Colonic mucosa (tissue), 4 donors: ENCODE measurements around the gene HTR7. TPM values are rescaled to one million over a fixed set of nuclear protein-coding genes. Genes with fewer than 3 reads are reported as not detected.

Experiments used
- DNase-seq: peaks from one replicate; pipeline ENCODE4 v3.0.0-alpha.2; 2020
- H3K27ac ChIP-seq: fragments of 200-600 bp; one replicate; pipeline ENCODE4 v1.8.0; 2021
- H3K27me3 ChIP-seq: fragments of 200-600 bp; one replicate; pipeline ENCODE4 v1.8.0; 2021
- H3K36me3 ChIP-seq: fragments of 200-600 bp; one replicate; pipeline ENCODE4 v1.8.0; 2021
- H3K4me1 ChIP-seq: fragments of 200-600 bp; one replicate; pipeline ENCODE4 v1.8.0; 2021; ENCODE audit warnings: mild to moderate bottlenecking
- H3K4me3 ChIP-seq: fragments of 200-600 bp; one replicate; pipeline ENCODE4 v1.8.0; 2021
- H3K9ac ChIP-seq, 2 donors: one replicate each; pipeline ENCODE4 v1.7.0; 2013; ENCODE audit warnings: control low read depth in 2 of 2, low read depth in 2 of 2, low read length in 2 of 2
- H3K9me3 ChIP-seq: fragments of 200-600 bp; one replicate; pipeline ENCODE4 v1.8.0; 2021
- intact Hi-C: fragments of 100-400 bp; cut with DNase I; formaldehyde crosslinking; loops from one replicate; pipeline ENCODE4 v1.14.1; 2022
- total RNA-seq, 2 donors: library from RNA; stranded (reverse); fragmentation: NEBNext Ultra II Directional in 1 of 2; extraction: Animal tissue kit (Norgen Biotek cat#: 25700) in 1 of 2; gene quantifications; one replicate each; pipeline ENCODE4 v1.2.1, GENCODE V29; 2021
- TF ChIP-seq, protein P1 (sequence below): fragments of 200-600 bp; IDR thresholded peaks from one replicate; pipeline ENCODE4 v1.8.0; 2022; ENCODE audit warnings: antibody characterized with exemption, mild to moderate bottlenecking
- donor health status: healthy.
- donor health status: DM: no; HTN: no; CAD: no.
- donor health status: DM: no; HTN: no; CAD: no.

HTR7 gene
- total RNA-seq, 2 donors from 2014 or later, result 0.07 to 0.29 TPM

DNA sequence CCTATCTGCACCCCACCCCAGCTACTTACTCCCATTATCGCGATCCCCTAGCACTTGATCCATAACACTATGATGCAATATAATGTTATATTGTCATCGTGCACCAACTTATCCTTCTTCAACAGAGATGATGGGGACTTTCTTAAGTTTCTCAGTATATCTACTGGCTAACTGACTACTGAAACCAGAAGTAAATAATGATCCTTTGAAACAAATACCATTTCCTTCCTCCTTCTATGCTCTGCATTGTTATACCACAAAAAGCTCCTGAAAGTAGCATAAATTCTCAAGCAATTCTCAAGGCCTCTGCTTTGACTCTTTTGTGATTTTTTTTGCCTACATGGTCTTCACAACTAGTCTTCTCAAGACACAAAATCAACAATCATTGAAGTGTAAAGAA lies 68.9 kb downstream of the HTR7 start:
- TF ChIP-seq, protein P1, sequence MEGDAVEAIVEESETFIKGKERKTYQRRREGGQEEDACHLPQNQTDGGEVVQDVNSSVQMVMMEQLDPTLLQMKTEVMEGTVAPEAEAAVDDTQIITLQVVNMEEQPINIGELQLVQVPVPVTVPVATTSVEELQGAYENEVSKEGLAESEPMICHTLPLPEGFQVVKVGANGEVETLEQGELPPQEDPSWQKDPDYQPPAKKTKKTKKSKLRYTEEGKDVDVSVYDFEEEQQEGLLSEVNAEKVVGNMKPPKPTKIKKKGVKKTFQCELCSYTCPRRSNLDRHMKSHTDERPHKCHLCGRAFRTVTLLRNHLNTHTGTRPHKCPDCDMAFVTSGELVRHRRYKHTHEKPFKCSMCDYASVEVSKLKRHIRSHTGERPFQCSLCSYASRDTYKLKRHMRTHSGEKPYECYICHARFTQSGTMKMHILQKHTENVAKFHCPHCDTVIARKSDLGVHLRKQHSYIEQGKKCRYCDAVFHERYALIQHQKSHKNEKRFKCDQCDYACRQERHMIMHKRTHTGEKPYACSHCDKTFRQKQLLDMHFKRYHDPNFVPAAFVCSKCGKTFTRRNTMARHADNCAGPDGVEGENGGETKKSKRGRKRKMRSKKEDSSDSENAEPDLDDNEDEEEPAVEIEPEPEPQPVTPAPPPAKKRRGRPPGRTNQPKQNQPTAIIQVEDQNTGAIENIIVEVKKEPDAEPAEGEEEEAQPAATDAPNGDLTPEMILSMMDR, result no peak
- H3K4me1 ChIP-seq, result no peaks in the 10 kb centered on the region
- no peak for DNase-seq
- H3K27me3 ChIP-seq, result no peaks in the 10 kb centered on the region
- no peak overlapping the region for H3K9ac ChIP-seq
- no peaks in the 10 kb centered on the region for H3K36me3 ChIP-seq
- H3K4me3 ChIP-seq, result no peak overlapping the region
- H3K27ac ChIP-seq, result no peak overlapping the region
- intact Hi-C loops, result loop anchor here (5.0 kb wide), 1 partner anchor 997 kb away; no protein-coding TSS in a partner anchor
- H3K9me3 ChIP-seq, result no peaks in the 10 kb centered on the region

DNA sequence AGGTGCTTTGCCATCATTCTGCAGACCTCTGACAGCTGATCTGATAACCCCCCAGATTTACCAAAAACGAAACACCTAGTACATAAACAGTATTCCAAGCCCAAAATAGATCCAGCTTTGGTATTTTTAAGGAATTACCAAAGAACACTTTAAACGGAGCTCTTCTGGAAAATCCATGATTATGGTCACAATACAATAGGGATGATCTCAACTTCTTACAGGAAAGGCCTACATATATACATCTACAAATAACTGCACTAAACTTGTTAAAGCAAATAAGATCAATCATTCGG lies 69.7 kb downstream of the HTR7 start:
- no peak overlapping the region for H3K4me3 ChIP-seq
- H3K27ac ChIP-seq, result no peak overlapping the region
- H3K9ac ChIP-seq, result no peak overlapping the region
- DNase-seq, result no peak
- no peaks in the 10 kb centered on the region for H3K9me3 ChIP-seq
- H3K27me3 ChIP-seq, result no peaks in the 10 kb centered on the region
- no peaks in the 10 kb centered on the region for H3K4me1 ChIP-seq
- TF ChIP-seq, protein P1, result no peak
- intact Hi-C loops, result loop anchor here (5.0 kb wide), 1 partner anchor 996 kb away; no protein-coding TSS in a partner anchor
- H3K36me3 ChIP-seq, result no peaks in the 10 kb centered on the region

DNA sequence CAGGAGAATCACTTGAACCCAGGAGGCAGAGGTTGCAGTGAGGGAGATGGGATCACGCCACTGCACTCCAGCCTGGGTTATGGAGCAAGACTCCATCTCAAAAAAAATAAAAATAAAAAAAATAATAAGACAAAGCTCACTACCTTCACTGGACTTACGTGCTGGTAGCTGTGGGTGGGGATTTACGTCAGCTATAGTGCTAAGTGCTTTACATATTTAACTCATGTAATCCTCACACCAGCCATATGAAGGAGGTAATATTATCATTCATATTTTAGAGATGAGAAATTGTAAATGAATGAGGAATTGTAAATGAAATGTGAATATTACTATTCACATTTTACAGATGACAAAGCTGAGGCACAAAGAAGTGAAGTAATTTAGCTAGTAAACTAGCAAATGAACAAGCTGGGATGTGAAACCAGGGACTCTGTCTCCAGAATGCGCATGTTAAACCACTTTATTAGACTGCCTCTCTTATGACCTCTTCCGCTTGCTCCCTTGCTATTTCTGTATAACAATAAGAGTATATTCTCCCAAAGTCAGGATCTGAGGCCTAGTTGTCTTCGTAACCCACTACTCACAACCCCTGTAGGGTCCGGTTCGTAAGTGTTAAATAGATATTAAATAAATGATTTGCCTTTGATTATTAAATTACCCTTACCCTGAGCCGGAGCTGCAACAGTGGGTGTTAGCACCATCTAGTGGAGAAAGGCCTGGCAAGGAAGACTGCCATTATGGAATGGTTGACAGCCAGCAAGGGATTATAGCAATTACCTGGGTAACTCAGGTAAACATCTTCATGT lies 70.2 kb downstream of the HTR7 start:
- DNase-seq, result peak; percentile 34
- H3K27ac ChIP-seq, result no peak overlapping the region
- no peaks in the 10 kb centered on the region for H3K27me3 ChIP-seq
- H3K4me1 ChIP-seq, result no peaks in the 10 kb centered on the region
- TF ChIP-seq, protein P1, result peak; percentile 58
- H3K9me3 ChIP-seq, result no peaks in the 10 kb centered on the region
- no peak overlapping the region for H3K4me3 ChIP-seq
- H3K36me3 ChIP-seq, result no peaks in the 10 kb centered on the region
- no peak overlapping the region for H3K9ac ChIP-seq
- intact Hi-C loops, result loop anchor here (5.0 kb wide), 1 partner anchor 995 kb away; no protein-coding TSS in a partner anchor

DNA sequence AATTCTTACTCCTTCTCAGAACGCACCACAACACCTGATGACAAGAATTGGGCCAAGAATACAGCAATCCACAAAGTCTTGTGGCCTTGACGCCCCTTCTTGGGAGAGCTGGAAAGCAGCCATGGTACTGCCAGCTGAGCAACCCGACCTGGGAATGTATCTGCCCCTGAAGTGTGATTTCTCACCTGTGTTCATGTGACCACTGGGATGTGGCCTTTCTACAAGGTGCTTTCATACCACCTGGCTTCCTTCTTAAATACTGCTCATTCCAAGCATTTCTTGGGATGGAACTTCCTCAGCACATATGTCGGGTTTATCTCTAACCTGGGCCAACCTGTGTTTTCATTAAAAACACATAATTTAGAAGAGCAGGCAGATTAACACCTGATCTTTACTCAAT lies 72.1 kb downstream of the HTR7 start:
- intact Hi-C loops, result loop anchor here (5.0 kb wide), 1 partner anchor 993 kb away; no protein-coding TSS in a partner anchor
- H3K4me1 ChIP-seq, result no peaks in the 10 kb centered on the region
- no peaks in the 10 kb centered on the region for H3K27me3 ChIP-seq
- DNase-seq, result no peak
- H3K9ac ChIP-seq, result no peak overlapping the region
- no peaks in the 10 kb centered on the region for H3K36me3 ChIP-seq
- no peak overlapping the region for H3K27ac ChIP-seq
- H3K4me3 ChIP-seq, result no peak overlapping the region
- TF ChIP-seq, protein P1, result no peak
- no peaks in the 10 kb centered on the region for H3K9me3 ChIP-seq

DNA sequence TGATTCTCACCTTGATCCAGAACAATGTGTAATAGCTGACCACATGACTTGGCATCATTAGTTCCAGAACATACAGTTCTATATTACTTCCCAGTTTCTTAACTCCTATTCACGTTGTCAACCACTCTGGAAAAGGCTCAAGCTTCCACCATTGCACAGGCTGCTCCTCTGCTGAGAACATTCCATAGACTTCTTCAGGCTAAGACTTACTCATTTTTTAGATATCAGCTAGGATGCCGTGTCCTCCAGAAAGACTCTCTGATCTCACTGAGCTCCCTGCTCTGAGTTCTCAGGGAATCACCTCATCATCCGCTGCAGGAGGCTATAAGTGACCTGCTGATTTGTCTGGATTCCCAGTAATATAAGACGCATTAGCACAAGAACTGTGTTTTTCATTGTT lies 73.1 kb downstream of the HTR7 start:
- TF ChIP-seq, protein P1, result no peak
- Histone ChIP-seq H3K36me3 (no peaks in the 10 kb centered on the region), H3K27ac (no peak overlapping the region), H3K9me3 (no peaks in the 10 kb centered on the region), H3K4me3 (no peak overlapping the region), H3K9ac (no peak overlapping the region), H3K4me1 (no peaks in the 10 kb centered on the region), H3K27me3 (no peaks in the 10 kb centered on the region)
- intact Hi-C loops, result loop anchor here (5.0 kb wide), 1 partner anchor 992 kb away; no protein-coding TSS in a partner anchor
- DNase-seq, result no peak
